K562 (cell line): ENCODE measurements around the gene CHGA.

Experiments used
- FOXJ2 ChIP-seq: fragments of 200-800 bp; sonication (Bioruptor generic); IDR thresholded peaks from 2 replicates; pipeline ENCODE4 v1.6.1; 2016; ENCODE audit warnings: missing genetic modification characterization, missing compliant biosample characterization
- FOXK2 ChIP-seq, 2 experiments: fragments of 450-650 bp; IDR thresholded peaks in 1 of 2; conservative IDR thresholded peaks in 1 of 2; 2 replicates each; pipeline ENCODE4 v1.6.1; 2016; ENCODE audit warnings: low read depth in 2 of 2, mild to moderate bottlenecking in 1 of 2
- KDM1A ChIP-seq, 2 experiments: fragments of 450-650 bp; IDR thresholded peaks; 2 replicates each; pipeline ENCODE4 v1.6.1; 2016; ENCODE audit warnings: mild to moderate bottlenecking in 2 of 2
- MYC ChIP-seq, 2 experiments: fragments of 250-450 bp in 1 of 2; sonication (Bioruptor Pico) in 1 of 2; IDR thresholded peaks; 2 replicates each; pipeline versions ENCODE4 v1.5.1 to v1.6.1; 2012 to 2021; ENCODE audit warnings: low read depth in 2 of 2, borderline replicate concordance in 1 of 2, improper control_type of control experiment in 1 of 2, low read length in 1 of 2, mild to moderate bottlenecking in 1 of 2, moderate library complexity in 1 of 2
- ZNF639 ChIP-seq, 2 experiments: fragments of 200-800 bp in 1 of 2; sonication (Bioruptor generic) in 1 of 2; sonication (generic) in 1 of 2; formaldehyde crosslinking in 1 of 2; IDR thresholded peaks in 1 of 2; conservative IDR thresholded peaks in 1 of 2; 2 replicates each; pipeline versions ENCODE4 v1.5.0 to v1.6.1; 2016 to 2020; ENCODE audit warnings: missing compliant biosample characterization in 1 of 2, missing genetic modification characterization in 1 of 2, missing genetic modification reagents in 1 of 2
- TF ChIP-seq, protein P1 (sequence below), 3 experiments: IDR thresholded peaks in 2 of 3; conservative IDR thresholded peaks in 1 of 3; 2 replicates each; pipeline ENCODE4 v1.5.1; 2011 to 2012; ENCODE audit warnings: low read length in 3 of 3, mild to moderate bottlenecking in 3 of 3, control low read depth in 2 of 3, improper control_type of control experiment in 1 of 3, inconsistent platforms in 1 of 3, low read depth in 1 of 3, mixed read lengths in 1 of 3, moderate library complexity in 1 of 3; ENCODE audit not compliant: insufficient read depth in 2 of 3

DNA sequence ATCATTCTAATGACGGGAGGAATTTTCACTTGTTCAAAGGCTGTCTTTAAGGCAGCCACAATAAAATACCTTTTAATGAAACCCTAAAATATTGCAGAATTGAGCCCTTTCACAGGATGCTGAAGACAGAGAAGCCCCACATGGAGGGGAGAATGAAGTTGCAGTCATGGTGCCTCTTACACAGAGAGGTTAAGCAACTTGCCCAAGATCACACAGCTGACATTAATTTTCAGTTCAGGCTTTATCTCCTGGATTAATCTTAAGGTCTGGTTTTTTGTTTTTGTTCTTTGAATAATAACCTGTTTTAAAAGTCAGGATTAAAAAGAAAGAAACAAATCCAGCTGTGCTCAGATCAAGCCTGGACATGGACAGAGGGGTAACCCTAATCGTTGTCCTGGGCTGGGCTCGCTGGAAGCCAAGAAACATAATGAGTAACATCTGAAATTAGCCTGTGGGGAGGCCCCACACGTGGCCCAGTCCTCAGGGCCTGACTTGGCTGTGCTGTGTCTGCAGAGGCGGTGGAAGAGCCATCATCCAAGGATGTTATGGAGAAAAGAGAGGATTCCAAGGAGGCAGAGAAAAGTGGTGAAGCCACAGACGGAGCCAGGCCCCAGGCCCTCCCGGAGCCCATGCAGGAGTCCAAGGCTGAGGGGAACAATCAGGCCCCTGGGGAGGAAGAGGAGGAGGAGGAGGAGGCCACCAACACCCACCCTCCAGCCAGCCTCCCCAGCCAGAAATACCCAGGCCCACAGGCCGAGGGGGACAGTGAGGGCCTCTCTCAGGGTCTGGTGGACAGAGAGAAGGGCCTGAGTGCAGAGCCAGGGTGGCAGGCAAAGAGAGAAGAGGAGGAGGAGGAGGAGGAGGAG, 8.0 kb downstream of the CHGA start:
- TF ChIP-seq FOXJ2 (tag): no peak
- no peak for TF ChIP-seq ZNF639 (CRISPR knock-in tag; conservative IDR thresholded peaks at IDR 0.05 in 1 of 2, IDR thresholded peaks at IDR 0.05 in 1 of 2)
- no peak for TF ChIP-seq FOXK2 (conservative IDR thresholded peaks at IDR 0.05 in 1 of 2, IDR thresholded peaks at IDR 0.05 in 1 of 2; ENCODE audit: low read depth in 2 of 2)
- TF ChIP-seq KDM1A (IDR thresholded peaks at IDR 0.05): 0 out of 4 replicates have a peak, but pooled peaks of 1 of the 2 experiments have one; percentile 14
- TF ChIP-seq, protein P1, sequence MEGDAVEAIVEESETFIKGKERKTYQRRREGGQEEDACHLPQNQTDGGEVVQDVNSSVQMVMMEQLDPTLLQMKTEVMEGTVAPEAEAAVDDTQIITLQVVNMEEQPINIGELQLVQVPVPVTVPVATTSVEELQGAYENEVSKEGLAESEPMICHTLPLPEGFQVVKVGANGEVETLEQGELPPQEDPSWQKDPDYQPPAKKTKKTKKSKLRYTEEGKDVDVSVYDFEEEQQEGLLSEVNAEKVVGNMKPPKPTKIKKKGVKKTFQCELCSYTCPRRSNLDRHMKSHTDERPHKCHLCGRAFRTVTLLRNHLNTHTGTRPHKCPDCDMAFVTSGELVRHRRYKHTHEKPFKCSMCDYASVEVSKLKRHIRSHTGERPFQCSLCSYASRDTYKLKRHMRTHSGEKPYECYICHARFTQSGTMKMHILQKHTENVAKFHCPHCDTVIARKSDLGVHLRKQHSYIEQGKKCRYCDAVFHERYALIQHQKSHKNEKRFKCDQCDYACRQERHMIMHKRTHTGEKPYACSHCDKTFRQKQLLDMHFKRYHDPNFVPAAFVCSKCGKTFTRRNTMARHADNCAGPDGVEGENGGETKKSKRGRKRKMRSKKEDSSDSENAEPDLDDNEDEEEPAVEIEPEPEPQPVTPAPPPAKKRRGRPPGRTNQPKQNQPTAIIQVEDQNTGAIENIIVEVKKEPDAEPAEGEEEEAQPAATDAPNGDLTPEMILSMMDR (IDR thresholded peaks at IDR 0.05 in 2 of 3, conservative IDR thresholded peaks at IDR 0.05 in 1 of 3; ENCODE audit: insufficient read depth in 2 of 3, low read depth in 1 of 3, low read length in 3 of 3): no peak
- no peak for TF ChIP-seq MYC (IDR thresholded peaks at IDR 0.05; ENCODE audit: low read depth, low read length)
- no peak for TF ChIP-seq MYC (CRISPR knock-in tag; IDR thresholded peaks at IDR 0.05; ENCODE audit: borderline replicate concordance, low read depth)
